ENCODE results near the gene CSH2.

GRCh38 chr17:63859257-63859656, 14.2 kb downstream of the CSH2 start:
- TF ChIP-seq SAFB2 (IDR thresholded peaks at IDR 0.05; ENCODE audit: borderline replicate concordance, low read depth, low read length, severe bottlenecking): no peak
- TF ChIP-seq CTCF (IDR thresholded peaks at IDR 0.05 in 2 of 3, conservative IDR thresholded peaks at IDR 0.05 in 1 of 3; ENCODE audit: insufficient read depth in 2 of 3, low read depth in 1 of 3, low read length in 3 of 3): no peak
- TF ChIP-seq TEAD4 (IDR thresholded peaks at IDR 0.05; ENCODE audit: low read length): no peak
- TF ChIP-seq TEAD4 (CRISPR knock-in tag; IDR thresholded peaks at IDR 0.05; ENCODE audit: borderline replicate concordance): no peak
- no peak for TF ChIP-seq ZNF217 (CRISPR knock-in tag; IDR thresholded peaks at IDR 0.05)
- TF ChIP-seq, protein P1, sequence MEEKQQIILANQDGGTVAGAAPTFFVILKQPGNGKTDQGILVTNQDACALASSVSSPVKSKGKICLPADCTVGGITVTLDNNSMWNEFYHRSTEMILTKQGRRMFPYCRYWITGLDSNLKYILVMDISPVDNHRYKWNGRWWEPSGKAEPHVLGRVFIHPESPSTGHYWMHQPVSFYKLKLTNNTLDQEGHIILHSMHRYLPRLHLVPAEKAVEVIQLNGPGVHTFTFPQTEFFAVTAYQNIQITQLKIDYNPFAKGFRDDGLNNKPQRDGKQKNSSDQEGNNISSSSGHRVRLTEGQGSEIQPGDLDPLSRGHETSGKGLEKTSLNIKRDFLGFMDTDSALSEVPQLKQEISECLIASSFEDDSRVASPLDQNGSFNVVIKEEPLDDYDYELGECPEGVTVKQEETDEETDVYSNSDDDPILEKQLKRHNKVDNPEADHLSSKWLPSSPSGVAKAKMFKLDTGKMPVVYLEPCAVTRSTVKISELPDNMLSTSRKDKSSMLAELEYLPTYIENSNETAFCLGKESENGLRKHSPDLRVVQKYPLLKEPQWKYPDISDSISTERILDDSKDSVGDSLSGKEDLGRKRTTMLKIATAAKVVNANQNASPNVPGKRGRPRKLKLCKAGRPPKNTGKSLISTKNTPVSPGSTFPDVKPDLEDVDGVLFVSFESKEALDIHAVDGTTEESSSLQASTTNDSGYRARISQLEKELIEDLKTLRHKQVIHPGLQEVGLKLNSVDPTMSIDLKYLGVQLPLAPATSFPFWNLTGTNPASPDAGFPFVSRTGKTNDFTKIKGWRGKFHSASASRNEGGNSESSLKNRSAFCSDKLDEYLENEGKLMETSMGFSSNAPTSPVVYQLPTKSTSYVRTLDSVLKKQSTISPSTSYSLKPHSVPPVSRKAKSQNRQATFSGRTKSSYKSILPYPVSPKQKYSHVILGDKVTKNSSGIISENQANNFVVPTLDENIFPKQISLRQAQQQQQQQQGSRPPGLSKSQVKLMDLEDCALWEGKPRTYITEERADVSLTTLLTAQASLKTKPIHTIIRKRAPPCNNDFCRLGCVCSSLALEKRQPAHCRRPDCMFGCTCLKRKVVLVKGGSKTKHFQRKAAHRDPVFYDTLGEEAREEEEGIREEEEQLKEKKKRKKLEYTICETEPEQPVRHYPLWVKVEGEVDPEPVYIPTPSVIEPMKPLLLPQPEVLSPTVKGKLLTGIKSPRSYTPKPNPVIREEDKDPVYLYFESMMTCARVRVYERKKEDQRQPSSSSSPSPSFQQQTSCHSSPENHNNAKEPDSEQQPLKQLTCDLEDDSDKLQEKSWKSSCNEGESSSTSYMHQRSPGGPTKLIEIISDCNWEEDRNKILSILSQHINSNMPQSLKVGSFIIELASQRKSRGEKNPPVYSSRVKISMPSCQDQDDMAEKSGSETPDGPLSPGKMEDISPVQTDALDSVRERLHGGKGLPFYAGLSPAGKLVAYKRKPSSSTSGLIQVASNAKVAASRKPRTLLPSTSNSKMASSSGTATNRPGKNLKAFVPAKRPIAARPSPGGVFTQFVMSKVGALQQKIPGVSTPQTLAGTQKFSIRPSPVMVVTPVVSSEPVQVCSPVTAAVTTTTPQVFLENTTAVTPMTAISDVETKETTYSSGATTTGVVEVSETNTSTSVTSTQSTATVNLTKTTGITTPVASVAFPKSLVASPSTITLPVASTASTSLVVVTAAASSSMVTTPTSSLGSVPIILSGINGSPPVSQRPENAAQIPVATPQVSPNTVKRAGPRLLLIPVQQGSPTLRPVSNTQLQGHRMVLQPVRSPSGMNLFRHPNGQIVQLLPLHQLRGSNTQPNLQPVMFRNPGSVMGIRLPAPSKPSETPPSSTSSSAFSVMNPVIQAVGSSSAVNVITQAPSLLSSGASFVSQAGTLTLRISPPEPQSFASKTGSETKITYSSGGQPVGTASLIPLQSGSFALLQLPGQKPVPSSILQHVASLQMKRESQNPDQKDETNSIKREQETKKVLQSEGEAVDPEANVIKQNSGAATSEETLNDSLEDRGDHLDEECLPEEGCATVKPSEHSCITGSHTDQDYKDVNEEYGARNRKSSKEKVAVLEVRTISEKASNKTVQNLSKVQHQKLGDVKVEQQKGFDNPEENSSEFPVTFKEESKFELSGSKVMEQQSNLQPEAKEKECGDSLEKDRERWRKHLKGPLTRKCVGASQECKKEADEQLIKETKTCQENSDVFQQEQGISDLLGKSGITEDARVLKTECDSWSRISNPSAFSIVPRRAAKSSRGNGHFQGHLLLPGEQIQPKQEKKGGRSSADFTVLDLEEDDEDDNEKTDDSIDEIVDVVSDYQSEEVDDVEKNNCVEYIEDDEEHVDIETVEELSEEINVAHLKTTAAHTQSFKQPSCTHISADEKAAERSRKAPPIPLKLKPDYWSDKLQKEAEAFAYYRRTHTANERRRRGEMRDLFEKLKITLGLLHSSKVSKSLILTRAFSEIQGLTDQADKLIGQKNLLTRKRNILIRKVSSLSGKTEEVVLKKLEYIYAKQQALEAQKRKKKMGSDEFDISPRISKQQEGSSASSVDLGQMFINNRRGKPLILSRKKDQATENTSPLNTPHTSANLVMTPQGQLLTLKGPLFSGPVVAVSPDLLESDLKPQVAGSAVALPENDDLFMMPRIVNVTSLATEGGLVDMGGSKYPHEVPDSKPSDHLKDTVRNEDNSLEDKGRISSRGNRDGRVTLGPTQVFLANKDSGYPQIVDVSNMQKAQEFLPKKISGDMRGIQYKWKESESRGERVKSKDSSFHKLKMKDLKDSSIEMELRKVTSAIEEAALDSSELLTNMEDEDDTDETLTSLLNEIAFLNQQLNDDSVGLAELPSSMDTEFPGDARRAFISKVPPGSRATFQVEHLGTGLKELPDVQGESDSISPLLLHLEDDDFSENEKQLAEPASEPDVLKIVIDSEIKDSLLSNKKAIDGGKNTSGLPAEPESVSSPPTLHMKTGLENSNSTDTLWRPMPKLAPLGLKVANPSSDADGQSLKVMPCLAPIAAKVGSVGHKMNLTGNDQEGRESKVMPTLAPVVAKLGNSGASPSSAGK (IDR thresholded peaks at IDR 0.05): no peak
- no peak for TF ChIP-seq ZNF24 (IDR thresholded peaks at IDR 0.05)
- TF ChIP-seq ZNF431 (CRISPR knock-in tag; IDR thresholded peaks at IDR 0.05): no peak
- TF ChIP-seq U2AF2 (optimal IDR thresholded peaks at IDR 0.05; ENCODE audit: low read depth, low read length): no peak
- no peak for TF ChIP-seq HMGN3 (IDR thresholded peaks at IDR 0.05; ENCODE audit: borderline replicate concordance, extremely low read depth, insufficient read length, low read depth, low read length)

Measured in K562 (cell line).